GM12872 (cell line): ENCODE data around the gene HTRA3.

Source experiments
- CTCF ChIP-seq: IDR thresholded peaks from 3 replicates; pipeline ENCODE4 v1.5.1; 2011; ENCODE audit warnings: low read depth, mild to moderate bottlenecking, low read length, moderate library complexity; ENCODE audit not compliant: insufficient read depth

The HTRA3 gene

GRCh38 chr4:8291036-8291682 is 21.6 kb downstream of the HTRA3 start:
- no peak for TF ChIP-seq CTCF

- no peak for TF ChIP-seq CTCF
Observed at GRCh38 chr4:8291701-8292477, 22.3 kb downstream of the HTRA3 start.

- no peak for TF ChIP-seq CTCF
Observed at GRCh38 chr4:8292478-8293107, 23.0 kb downstream of the HTRA3 start.

GRCh38 chr4:8293131-8293975 is 23.8 kb downstream of the HTRA3 start:
- no peak for TF ChIP-seq CTCF

GRCh38 chr4:8294036-8294435 is 24.5 kb downstream of the HTRA3 start:
- no peak for TF ChIP-seq CTCF

- TF ChIP-seq CTCF, result no peak
Observed at GRCh38 chr4:8294775-8295174, 25.2 kb downstream of the HTRA3 start.

GRCh38 chr4:8295471-8295870 is 25.9 kb downstream of the HTRA3 start:
- no peak for TF ChIP-seq CTCF
